Adrenal gland (tissue), 5 donors: ENCODE measurements around the gene NUMBL.

ENCODE experiments used
- POLR2A ChIP-seq, 2 donors: fragments of 450-650 bp; IDR thresholded peaks; one replicate each; pipeline ENCODE4 v1.6.1; 2017; ENCODE audit warnings: antibody characterized with exemption in 2 of 2, mild to moderate bottlenecking in 2 of 2, moderate library complexity in 1 of 2
- TF ChIP-seq, protein P1 (sequence below), 6 experiments: fragments of 450-650 bp in 4 of 6; fragments of 200-600 bp in 2 of 6; sonication (generic) in 1 of 6; IDR thresholded peaks; 1 replicate in 5 of 6; 2 replicates in 1 of 6; pipeline versions ENCODE4 v1.5.1 to v1.8.0; 2016 to 2021; ENCODE audit warnings: antibody characterized with exemption in 6 of 6, mild to moderate bottlenecking in 2 of 6, moderate library complexity in 1 of 6
- donor health status: DM: no; HTN: no; CAD: no.

DNA sequence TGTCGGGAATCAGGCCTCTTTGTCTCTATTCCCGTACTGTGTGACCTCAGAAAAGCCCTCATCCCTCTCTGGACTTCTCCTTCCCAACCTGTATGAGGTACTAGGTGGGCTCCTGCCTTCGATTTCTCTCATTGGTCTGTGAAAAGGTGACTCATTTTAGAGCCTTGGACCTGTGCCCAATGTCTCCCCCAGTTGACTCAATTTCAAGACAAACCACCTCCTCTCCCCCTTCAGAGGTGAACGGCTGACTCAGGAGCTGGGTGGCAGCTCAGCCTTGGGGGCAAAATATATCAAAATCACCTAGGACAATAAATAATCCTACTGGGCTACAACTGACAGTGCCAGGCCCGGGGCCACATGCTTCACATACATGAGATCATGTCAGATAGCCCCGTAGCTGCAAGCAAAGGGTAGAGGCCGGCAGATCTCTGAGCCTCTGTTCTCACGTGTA lies 25.6 kb upstream of the NUMBL start:
- TF ChIP-seq, protein P1, sequence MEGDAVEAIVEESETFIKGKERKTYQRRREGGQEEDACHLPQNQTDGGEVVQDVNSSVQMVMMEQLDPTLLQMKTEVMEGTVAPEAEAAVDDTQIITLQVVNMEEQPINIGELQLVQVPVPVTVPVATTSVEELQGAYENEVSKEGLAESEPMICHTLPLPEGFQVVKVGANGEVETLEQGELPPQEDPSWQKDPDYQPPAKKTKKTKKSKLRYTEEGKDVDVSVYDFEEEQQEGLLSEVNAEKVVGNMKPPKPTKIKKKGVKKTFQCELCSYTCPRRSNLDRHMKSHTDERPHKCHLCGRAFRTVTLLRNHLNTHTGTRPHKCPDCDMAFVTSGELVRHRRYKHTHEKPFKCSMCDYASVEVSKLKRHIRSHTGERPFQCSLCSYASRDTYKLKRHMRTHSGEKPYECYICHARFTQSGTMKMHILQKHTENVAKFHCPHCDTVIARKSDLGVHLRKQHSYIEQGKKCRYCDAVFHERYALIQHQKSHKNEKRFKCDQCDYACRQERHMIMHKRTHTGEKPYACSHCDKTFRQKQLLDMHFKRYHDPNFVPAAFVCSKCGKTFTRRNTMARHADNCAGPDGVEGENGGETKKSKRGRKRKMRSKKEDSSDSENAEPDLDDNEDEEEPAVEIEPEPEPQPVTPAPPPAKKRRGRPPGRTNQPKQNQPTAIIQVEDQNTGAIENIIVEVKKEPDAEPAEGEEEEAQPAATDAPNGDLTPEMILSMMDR (IDR thresholded peaks at IDR 0.05): no peak
- TF ChIP-seq POLR2A (IDR thresholded peaks at IDR 0.05): no peak
